ENCODE data around the gene SPN. TPM values are rescaled to one million over a fixed set of nuclear protein-coding genes. Genes with fewer than 3 reads are reported as not detected.
"Not testable (repeated sequence)": the region's sequence is repeated elsewhere in the genome, so short reads cannot be mapped to it uniquely, and the experiment has no call there.

SPN gene, protein sequence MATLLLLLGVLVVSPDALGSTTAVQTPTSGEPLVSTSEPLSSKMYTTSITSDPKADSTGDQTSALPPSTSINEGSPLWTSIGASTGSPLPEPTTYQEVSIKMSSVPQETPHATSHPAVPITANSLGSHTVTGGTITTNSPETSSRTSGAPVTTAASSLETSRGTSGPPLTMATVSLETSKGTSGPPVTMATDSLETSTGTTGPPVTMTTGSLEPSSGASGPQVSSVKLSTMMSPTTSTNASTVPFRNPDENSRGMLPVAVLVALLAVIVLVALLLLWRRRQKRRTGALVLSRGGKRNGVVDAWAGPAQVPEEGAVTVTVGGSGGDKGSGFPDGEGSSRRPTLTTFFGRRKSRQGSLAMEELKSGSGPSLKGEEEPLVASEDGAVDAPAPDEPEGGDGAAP
- total RNA-seq, result 10.3 TPM

DNA sequence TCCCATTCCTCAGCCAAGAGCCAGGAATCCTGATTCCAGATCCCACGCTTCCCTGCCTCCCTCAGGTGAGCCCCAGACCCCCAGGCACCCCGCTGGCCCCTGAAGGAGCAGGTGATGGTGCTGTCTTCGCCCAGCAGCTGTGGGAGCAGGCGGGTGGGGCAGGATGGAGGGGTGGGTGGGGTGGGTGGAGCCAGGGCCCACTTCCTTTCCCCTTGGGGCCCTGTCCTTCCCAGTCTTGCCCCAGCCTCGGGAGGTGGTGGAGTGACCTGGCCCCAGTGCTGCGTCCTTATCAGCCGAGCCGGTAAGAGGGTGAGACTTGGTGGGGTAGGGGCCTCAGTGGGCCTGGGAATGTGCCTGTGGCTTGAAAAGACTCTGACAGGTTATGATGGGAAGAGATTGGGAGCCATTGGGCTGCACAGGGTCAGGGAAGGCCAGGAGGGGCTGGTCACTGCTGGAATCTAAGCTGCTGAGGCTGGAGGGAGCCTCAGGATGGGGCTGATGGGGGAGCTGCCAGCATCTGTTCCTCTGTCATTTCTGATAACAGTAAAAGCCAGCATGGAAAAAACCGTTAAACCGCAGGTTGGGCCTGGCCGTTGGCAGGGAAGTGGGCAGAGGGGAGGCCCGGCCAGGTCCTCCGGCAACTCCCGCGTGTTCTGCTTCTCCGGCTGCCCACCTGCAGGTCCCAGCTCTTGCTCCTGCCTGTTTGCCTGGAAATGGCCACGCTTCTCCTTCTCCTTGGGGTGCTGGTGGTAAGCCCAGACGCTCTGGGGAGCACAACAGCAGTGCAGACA lies at the start of gene SPN:
Gene SPN (plus strand): TSS at position 232 of the 791 bp plus-strand sequence. CDS start 482 bp downstream, at position 714.
- Histone ChIP-seq H3K9me3 (no peaks in the 10 kb centered on the region), H3K27me3 (no peaks in the 10 kb centered on the region), H3K4me3 (peak within 1 kb of the TSS in 1 of 2 donors; percentile 32), H3K4me1 (peaks cover 0 to 2% of the 10 kb centered on the region in 2 donors), H3K36me3 (no peaks in the 10 kb centered on the region), H3K27ac (no peak within 1 kb of the TSS)
- intact Hi-C loops (cut with DNase I), result no loop called here
- TF ChIP-seq, protein P1, sequence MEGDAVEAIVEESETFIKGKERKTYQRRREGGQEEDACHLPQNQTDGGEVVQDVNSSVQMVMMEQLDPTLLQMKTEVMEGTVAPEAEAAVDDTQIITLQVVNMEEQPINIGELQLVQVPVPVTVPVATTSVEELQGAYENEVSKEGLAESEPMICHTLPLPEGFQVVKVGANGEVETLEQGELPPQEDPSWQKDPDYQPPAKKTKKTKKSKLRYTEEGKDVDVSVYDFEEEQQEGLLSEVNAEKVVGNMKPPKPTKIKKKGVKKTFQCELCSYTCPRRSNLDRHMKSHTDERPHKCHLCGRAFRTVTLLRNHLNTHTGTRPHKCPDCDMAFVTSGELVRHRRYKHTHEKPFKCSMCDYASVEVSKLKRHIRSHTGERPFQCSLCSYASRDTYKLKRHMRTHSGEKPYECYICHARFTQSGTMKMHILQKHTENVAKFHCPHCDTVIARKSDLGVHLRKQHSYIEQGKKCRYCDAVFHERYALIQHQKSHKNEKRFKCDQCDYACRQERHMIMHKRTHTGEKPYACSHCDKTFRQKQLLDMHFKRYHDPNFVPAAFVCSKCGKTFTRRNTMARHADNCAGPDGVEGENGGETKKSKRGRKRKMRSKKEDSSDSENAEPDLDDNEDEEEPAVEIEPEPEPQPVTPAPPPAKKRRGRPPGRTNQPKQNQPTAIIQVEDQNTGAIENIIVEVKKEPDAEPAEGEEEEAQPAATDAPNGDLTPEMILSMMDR (IDR thresholded peaks at IDR 0.05), result no peak
- DNase-seq (ENCODE audit: low spot score in 2 of 2), result no peak

DNA sequence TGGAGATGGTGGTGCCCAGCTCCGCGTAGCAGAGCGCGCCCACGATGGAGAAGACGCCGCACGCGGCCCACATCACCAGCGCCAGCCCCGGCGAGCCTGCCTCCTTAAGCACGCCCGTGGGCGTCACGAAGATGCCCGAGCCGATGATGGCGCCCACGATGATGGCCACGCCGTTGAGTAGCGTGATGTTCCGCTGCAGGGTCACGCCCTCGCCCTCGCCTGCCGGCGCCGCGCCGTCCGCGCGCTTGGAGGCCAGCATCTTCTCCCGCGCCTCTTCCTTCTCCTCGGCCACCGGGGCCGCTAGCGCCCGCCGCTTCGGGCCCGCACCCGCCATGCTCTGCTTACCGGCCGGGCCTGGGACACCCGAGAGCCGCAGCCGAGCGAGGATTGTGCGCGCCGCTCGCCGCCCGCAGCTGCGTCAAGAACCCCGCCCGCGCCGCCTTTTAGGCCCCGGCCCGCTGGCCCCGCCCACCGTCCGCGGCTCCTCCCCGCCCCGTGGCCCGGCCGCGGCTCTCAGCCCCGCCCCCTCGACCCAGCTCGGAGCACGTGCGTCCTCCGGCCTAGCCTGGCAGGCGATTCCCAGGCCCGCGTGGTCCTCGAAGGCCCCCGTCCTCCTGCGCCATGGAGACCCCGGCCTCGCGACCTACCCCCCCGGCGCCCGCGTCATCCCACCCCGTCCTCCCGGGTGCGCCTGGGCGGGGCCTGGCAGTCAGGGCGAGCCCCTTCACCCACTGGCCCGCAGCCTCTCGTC lies 49.6 kb upstream of the SPN start:
- H3K4me1 ChIP-seq, result not testable (repeated sequence)

DNA sequence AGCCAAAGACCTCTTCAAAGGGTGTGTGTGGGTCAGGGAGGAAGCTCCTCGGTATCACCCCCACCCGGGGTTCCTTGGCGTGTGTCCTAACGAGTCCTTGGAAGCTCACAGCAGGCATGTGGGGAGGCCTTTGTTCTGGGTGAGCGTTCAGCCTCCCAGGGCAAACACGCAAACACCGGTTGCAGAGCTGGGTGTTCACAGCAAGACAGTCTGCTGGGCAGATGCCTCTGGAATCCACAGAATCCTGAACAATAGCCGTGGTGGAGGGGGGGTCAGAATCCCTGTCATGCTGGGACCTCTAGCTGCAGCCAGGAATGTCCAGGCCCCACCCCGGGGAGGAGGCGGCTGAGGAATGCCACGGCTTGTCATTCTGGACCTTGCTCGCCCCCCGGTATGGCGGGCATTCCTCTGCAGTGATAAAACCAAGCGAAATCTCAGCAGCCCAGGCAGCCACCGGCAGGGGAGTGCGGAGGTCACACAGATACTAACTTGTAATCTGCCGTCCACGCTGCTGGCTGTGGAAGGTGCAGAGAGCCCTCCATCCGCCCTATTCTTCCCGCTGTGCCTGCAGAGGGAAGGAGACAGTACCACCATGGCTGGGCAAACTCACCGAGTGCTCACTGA lies 48.2 kb upstream of the SPN start:
- H3K27me3 ChIP-seq; H3K4me3 ChIP-seq; DNase-seq (ENCODE audit: low spot score in 2 of 2); H3K27ac ChIP-seq; H3K36me3 ChIP-seq; H3K9me3 ChIP-seq; H3K4me1 ChIP-seq; intact Hi-C loops (cut with DNase I): not testable (repeated sequence)

More for the DNA sequence above, 49.6 kb upstream of the SPN start:
- intact Hi-C loops (cut with DNase I); H3K36me3 ChIP-seq; H3K27me3 ChIP-seq; H3K9me3 ChIP-seq: not testable (repeated sequence)
- Histone ChIP-seq H3K27ac (peak overlapping the region in 1 of 2 donors; percentile 16), H3K4me3 (peak overlapping the region; percentile 66 to 73)
- DNase-seq (ENCODE audit: low spot score in 2 of 2), result peak in 1 of 2 donors; percentile 85

DNA sequence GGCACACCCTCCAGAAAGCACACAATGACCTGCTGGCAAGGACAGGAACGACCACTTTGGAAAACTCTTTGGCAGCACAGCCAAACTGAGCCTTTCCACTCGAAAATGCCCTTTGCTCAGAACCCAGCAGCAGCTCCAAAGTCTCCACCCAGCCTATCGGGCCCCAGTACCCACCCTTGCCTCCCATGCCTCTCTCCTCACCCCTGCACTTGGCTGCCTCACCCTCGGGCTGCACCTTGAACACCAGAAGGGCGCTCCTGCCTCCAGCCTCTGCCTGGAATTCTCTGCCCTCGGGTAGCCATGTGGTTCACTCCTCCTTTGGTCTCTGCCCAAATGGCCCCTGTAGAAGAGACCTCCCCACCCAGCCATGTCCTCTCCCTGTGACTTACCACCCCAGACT lies 46.9 kb upstream of the SPN start:
- H3K36me3 ChIP-seq; DNase-seq (ENCODE audit: low spot score in 2 of 2); H3K9me3 ChIP-seq; H3K4me3 ChIP-seq; intact Hi-C loops (cut with DNase I); H3K27me3 ChIP-seq; H3K27ac ChIP-seq; H3K4me1 ChIP-seq: not testable (repeated sequence)

DNA sequence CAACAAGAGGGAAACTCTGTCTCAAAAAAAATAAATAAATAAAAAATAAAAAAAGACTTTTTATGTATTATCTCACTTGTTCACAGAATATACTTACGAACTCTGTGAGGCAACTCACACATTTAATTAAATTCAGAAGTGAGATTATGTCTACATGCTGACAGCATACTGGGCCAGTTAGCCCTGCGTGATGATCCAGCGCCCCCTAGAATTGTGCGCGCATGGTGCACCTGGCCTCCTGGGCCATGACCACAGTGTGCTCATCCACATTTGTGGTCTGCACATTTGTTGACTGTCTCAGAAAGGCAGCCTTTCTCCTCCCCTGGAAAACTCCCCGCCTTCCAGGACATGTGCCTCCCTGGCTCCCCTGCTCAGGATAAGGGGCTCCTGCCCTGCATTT lies 42.5 kb upstream of the SPN start:
- DNase-seq (ENCODE audit: low spot score in 2 of 2); H3K27me3 ChIP-seq; H3K4me1 ChIP-seq; H3K4me3 ChIP-seq; H3K36me3 ChIP-seq; H3K27ac ChIP-seq; intact Hi-C loops (cut with DNase I); H3K9me3 ChIP-seq: not testable (repeated sequence)

DNA sequence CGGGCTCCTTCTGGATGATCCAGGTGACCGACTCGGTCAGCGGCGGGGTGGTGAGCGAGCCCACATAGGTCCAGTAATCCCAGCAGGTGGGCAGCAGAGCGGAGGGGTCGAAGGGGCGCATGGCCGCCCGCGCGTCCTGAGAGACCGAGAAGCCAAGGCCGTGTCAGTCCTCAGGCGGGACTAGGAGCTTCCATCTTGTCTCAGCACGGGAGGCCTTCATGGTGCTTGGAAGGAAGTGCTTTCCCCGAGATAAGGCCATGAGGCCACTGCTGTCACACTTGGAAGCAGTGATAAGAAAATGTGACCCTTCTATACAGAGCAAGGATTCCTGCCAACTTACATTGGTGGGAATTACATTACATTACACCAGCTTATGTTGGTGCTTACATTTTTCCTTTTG lies 40.3 kb upstream of the SPN start:
- H3K36me3 ChIP-seq; H3K4me3 ChIP-seq; H3K4me1 ChIP-seq; intact Hi-C loops (cut with DNase I); DNase-seq (ENCODE audit: low spot score in 2 of 2); H3K27me3 ChIP-seq; H3K9me3 ChIP-seq; H3K27ac ChIP-seq: not testable (repeated sequence)

DNA sequence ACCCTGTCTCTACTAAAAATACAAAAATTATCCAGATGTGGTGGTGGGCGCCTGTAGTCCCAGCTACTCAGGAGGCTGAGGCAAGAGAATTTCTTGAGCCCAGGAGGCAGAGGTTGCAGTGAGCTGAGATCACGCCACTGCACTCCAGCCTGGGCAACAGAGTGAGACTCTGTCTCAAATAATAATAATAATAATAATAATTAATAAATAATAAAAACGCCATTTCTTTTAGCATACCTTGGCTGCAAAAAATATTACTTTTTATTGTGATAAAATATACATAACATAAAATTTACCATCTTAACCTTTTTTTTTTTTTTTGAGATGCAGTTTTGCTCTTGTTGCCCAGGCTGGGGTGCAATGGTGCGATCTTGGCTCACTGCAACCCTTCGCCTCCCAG lies 39.8 kb upstream of the SPN start:
- intact Hi-C loops (cut with DNase I); H3K27ac ChIP-seq; H3K9me3 ChIP-seq; H3K27me3 ChIP-seq; H3K4me3 ChIP-seq; DNase-seq (ENCODE audit: low spot score in 2 of 2); H3K36me3 ChIP-seq; H3K4me1 ChIP-seq: not testable (repeated sequence)

DNA sequence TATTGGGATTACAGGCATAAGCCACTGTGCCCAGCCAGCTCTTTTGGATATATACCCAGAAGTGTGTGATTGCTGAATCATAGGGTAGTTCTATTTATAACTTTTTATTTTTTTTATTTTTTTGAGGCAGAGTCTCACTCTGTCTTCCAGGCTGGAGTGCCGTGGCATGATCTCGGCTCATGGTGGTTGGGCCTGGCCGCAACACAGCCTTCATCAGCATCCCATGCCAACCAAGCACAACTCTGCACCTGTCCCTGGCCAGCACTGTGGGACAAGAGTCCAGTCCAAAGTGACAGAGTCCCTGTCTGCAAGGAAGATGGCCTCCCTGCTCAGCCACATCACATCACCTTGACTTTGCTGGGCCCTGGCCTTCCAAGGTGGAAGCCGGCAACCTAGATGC lies 37.9 kb upstream of the SPN start:
- H3K27me3 ChIP-seq; H3K36me3 ChIP-seq; H3K9me3 ChIP-seq; DNase-seq (ENCODE audit: low spot score in 2 of 2); H3K4me1 ChIP-seq; intact Hi-C loops (cut with DNase I); H3K4me3 ChIP-seq: not testable (repeated sequence)
- peak overlapping the region in 1 of 2 donors; percentile 62 for H3K27ac ChIP-seq

DNA sequence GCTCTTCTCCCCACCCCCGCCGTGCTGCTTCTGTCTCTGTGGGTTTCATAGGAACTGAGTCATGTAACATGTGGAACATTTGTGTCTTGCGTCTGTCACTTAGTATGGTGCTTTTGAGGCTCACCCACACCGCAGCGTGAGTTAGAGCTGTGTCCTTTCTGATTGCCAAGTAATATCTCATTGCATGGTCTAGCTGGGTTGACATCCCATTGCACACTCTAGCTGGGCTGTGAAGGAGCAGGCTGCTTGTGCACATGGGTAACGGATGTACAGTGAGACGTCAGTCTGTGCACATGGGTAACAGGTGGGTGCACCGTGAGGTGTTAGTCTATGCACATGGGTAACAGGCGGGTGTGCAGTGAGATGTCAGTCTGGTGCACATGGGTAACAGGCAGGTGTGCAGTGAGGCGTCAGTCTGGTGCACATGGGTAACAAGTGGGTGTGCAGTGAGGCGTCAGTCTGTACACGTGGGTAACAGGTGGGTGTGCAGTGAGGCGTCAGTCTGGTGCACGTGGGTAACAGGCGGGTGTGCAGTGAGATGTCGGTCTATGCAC lies 36.2 kb upstream of the SPN start:
- H3K27me3 ChIP-seq; H3K27ac ChIP-seq; H3K36me3 ChIP-seq; H3K4me1 ChIP-seq; intact Hi-C loops (cut with DNase I); H3K9me3 ChIP-seq; H3K4me3 ChIP-seq: not testable (repeated sequence)
- DNase-seq (ENCODE audit: low spot score in 2 of 2), result peak in 1 of 2 donors; percentile 12

DNA sequence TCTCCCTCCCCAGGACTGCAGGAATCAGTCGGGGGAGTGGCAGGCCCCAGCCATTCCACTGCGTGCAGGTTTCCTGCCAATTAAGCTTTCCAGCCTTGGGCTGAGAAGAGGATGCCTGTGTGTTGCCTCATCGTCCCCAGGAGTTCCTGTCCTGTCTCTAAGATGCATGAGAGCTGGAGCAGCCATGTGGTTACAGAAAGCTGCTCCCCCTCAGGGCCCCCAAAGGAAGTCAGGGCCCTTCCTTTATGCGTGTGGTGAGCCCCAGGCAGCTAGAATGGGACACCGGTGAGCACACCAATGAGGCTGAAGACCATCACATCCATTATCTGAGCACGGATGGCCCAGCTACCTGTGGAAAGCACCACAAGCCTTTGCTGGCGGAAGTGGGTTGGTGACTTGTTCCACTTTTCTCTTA lies 35.4 kb upstream of the SPN start:
- H3K4me3 ChIP-seq; H3K9me3 ChIP-seq; intact Hi-C loops (cut with DNase I); H3K27ac ChIP-seq; H3K27me3 ChIP-seq; H3K4me1 ChIP-seq; DNase-seq (ENCODE audit: low spot score in 2 of 2); H3K36me3 ChIP-seq: not testable (repeated sequence)

DNA sequence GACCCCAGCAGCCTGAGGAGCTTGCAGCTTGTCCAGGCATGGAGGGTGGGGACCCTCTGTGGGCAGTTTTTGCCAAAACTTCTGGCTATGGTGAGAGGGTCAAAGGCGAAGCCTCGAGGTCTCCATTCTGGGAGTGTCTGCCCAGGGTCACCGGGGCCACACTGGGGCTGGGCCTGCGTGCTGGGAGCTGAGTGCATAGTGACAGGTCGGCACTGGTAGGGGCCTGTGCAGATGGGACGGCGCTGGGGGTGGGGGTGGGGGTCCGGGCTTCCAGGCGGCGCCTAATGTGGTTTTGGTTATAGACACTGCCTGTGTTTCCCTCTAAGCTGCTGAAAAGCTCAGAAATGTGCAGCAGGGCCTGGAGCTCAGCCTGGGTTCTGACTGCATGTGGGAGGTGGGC lies 34.3 kb upstream of the SPN start:
- intact Hi-C loops (cut with DNase I); H3K4me3 ChIP-seq; H3K36me3 ChIP-seq; H3K27me3 ChIP-seq; DNase-seq (ENCODE audit: low spot score in 2 of 2); H3K27ac ChIP-seq; H3K4me1 ChIP-seq; H3K9me3 ChIP-seq: not testable (repeated sequence)

DNA sequence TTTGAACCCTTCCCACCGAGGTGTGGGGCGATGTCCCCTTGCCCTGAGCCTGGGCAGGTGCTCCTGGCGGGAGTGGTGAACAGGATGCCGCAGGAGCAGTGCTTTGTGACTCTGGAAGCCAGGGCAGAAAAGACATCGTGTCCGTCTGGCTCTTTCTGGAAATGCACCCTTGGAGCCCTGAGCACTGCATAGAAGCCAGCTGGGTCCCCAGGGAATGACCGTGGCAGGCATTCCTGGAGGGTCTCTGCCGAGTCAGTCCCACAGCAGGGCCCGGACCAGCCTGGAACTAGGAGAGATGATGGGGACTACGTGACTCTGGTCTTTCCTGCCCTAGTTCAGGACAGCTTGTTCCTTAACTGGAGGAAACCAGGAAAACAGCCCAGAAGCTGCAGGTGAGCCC lies 33.7 kb upstream of the SPN start:
- peak overlapping the region; percentile 21 to 27 for H3K27ac ChIP-seq
- H3K9me3 ChIP-seq; intact Hi-C loops (cut with DNase I); H3K36me3 ChIP-seq; H3K4me1 ChIP-seq; H3K4me3 ChIP-seq; H3K27me3 ChIP-seq: not testable (repeated sequence)
- peak in 1 of 2 donors; percentile 67 for DNase-seq (ENCODE audit: low spot score in 2 of 2)

Measured in ascending aorta (tissue), 2 donors.